IMR-90 (cell line): Measurements from ENCODE around the gene COL5A1.
A peak's percentile ranks its signal among the peaks of the same experiment; 100 is the strongest.

Experiments
- BHLHE40 ChIP-seq: fragments of 150-350 bp; IDR thresholded peaks from 2 replicates; pipeline ENCODE4 v1.6.1; 2016; ENCODE audit warnings: mild to moderate bottlenecking, low read depth, low read length
- CEBPB ChIP-seq: IDR thresholded peaks from 2 replicates; pipeline ENCODE4 v1.6.1; 2012; ENCODE audit warnings: low read depth, low read length, improper control_type of control experiment
- CTCF ChIP-seq: conservative IDR thresholded peaks from 2 replicates; pipeline ENCODE4 v1.5.1; 2012; ENCODE audit warnings: mild to moderate bottlenecking, low read depth, low read length, improper control_type of control experiment
- MAZ ChIP-seq: IDR thresholded peaks from 2 replicates; pipeline ENCODE4 v1.6.1; 2012; ENCODE audit warnings: low read depth, mild to moderate bottlenecking, low read length, improper control_type of control experiment, moderate library complexity, borderline replicate concordance
- MXI1 ChIP-seq: IDR thresholded peaks from 2 replicates; pipeline ENCODE4 v1.6.1; 2012; ENCODE audit warnings: low read depth, mild to moderate bottlenecking, low read length, moderate library complexity, borderline replicate concordance
- POLR2A ChIP-seq: IDR thresholded peaks from 2 replicates; pipeline ENCODE4 v1.6.1; 2012; ENCODE audit warnings: mild to moderate bottlenecking, low read depth, low read length
- RAD21 ChIP-seq: IDR thresholded peaks from 2 replicates; pipeline ENCODE4 v1.6.1; 2012; ENCODE audit warnings: low read length, improper control_type of control experiment
- RCOR1 ChIP-seq: IDR thresholded peaks from 2 replicates; pipeline ENCODE4 v1.6.1; 2012; ENCODE audit warnings: mild to moderate bottlenecking, low read length, improper control_type of control experiment; ENCODE audit not compliant: insufficient replicate concordance
- RFX5 ChIP-seq: IDR thresholded peaks from 2 replicates; pipeline ENCODE4 v1.8.0; 2012; ENCODE audit warnings: low read depth, mild to moderate bottlenecking, low read length, moderate library complexity
- SMC3 ChIP-seq: fragments of 150-350 bp; IDR thresholded peaks from 2 replicates; pipeline ENCODE4 v1.6.1; 2016; ENCODE audit warnings: low read depth, mild to moderate bottlenecking, antibody characterized with exemption, low read length, moderate library complexity
- TF ChIP-seq, protein P1 (sequence below): fragments of 150-350 bp; IDR thresholded peaks from 2 replicates; pipeline ENCODE4 v1.6.1; 2017; ENCODE audit warnings: mild to moderate bottlenecking, antibody characterized with exemption, low read length, low read depth

- TF ChIP-seq RCOR1, result no peak
- TF ChIP-seq CTCF, result 0 out of 2 replicates have a peak, but pooled peaks have one; percentile 7
- no peak for TF ChIP-seq MAZ
- TF ChIP-seq POLR2A, result no peak
- TF ChIP-seq CEBPB, result no peak
- TF ChIP-seq BHLHE40, result no peak
- TF ChIP-seq RFX5, result no peak
- TF ChIP-seq, protein P1, sequence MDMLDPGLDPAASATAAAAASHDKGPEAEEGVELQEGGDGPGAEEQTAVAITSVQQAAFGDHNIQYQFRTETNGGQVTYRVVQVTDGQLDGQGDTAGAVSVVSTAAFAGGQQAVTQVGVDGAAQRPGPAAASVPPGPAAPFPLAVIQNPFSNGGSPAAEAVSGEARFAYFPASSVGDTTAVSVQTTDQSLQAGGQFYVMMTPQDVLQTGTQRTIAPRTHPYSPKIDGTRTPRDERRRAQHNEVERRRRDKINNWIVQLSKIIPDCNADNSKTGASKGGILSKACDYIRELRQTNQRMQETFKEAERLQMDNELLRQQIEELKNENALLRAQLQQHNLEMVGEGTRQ, result no peak
- TF ChIP-seq MXI1, result no peak
- no peak for TF ChIP-seq RAD21
- TF ChIP-seq SMC3, result no peak
Measured at GRCh38 chr9:134858051-134858841, 216.6 kb downstream of the COL5A1 start.
